Activated CD4-positive, alpha-beta memory T cell treated with anti-CD3 and anti-CD28 coated beads for 36 hours (primary cell): ENCODE results near the gene EEF1AKMT3. TPM values are rescaled to one million over a fixed set of nuclear protein-coding genes. Genes with fewer than 3 reads are reported as not detected.

Experiments
- CTCF ChIA-PET: fragments of 350-600 bp; sonication (Branson Sonifier 250); formaldehyde crosslinking; loops from one replicate; lab custom pipeline; 2021; ENCODE audit warnings: antibody characterized with exemption, inconsistent platforms; lab: Charles Lee
- POLR2A ChIA-PET: fragments of 350-600 bp; sonication (Branson Sonifier 250); formaldehyde crosslinking; loops from one replicate; lab custom pipeline; 2021; ENCODE audit warnings: antibody characterized with exemption; lab: Charles Lee
- DNase-seq: peaks from one replicate; pipeline ENCODE4 v3.0.0-alpha.2; 2020
- H3K27ac Mint-ChIP-seq: one replicate; pipeline ENCODE4 v1.8.0; 2021; ENCODE audit warnings: mixed read lengths
- H3K27me3 Mint-ChIP-seq: one replicate; pipeline ENCODE4 v1.8.0; 2021; ENCODE audit warnings: mixed read lengths
- H3K36me3 Mint-ChIP-seq: one replicate; pipeline ENCODE4 v1.8.0; 2021; ENCODE audit warnings: mixed read lengths
- H3K4me1 Mint-ChIP-seq: one replicate; pipeline ENCODE4 v1.8.0; 2021; ENCODE audit warnings: low read depth, mixed read lengths
- H3K4me3 Mint-ChIP-seq: one replicate; pipeline ENCODE4 v1.8.0; 2021; ENCODE audit warnings: mild to moderate bottlenecking, mixed read lengths
- H3K9me3 Mint-ChIP-seq: one replicate; pipeline ENCODE4 v1.8.0; 2021; ENCODE audit warnings: mixed read lengths
- intact Hi-C: fragments of 100-400 bp; cut with micrococcal nuclease; formaldehyde crosslinking; loops from one replicate; pipeline ENCODE4 v1.15.1; 2023
- microRNA-seq: library from miRNA; unstranded; fragments of <30 nt; microRNA quantifications from one replicate; pipeline ENCODE4 v1.2.0, GENCODE V29; 2022; ENCODE audit warnings: borderline number of aligned reads, borderline microRNAs expressed, borderline replicate concordance
- total RNA-seq, 2 experiments: library from RNA; stranded (reverse); gene quantifications; one replicate each; pipeline ENCODE4 v1.2.3, GENCODE V29; 2021

EEF1AKMT3 gene
- total RNA-seq, 2 experiments from 2014 or later: 3.7 to 3.9 TPM

DNA sequence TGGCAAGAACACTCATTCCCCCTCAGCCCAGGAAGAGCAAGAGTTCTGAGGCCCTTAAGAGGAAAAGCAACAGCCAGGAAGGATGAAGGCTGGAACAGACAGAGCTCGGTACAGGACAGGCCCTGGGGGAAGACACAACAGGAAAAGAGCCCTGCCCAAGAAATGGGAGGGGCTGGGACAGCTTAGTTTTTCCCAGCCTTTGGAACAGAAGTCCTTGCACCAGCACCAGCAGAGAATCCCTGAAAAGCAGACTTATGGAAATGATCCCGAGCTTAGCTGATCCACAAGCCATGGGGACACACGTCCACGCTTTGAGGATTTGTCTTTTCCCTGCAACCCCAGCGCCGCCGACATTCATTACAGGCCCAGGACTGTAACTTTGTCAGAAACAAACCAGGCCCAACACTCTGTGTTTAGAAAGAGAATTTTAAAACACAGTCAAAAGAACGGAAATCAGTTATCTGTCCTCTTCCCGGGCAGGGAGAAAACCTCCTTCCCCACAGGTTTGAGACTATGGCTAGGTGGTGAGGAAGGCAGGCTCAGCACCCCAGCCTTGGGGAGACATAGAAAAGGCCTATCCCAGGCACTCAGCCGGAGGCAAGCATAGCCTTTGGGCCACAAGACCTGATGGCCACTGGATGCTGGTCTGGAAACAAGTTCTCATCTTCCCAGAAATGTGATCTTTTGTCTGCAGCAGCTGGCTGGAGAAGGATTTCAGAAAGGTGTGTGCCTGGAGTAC, 50.1 kb downstream of the EEF1AKMT3 start:
- Mint-ChIP-seq H3K27ac (no peak overlapping the region), H3K4me3 (no peak overlapping the region), H3K36me3 (peaks cover 32% of the 10 kb centered on the region), H3K4me1 (no peaks in the 10 kb centered on the region), H3K9me3 (no peaks in the 10 kb centered on the region), H3K27me3 (no peaks in the 10 kb centered on the region)
- intact Hi-C loops: no loop called here
- CTCF ChIA-PET: interaction anchor here (0.9 to 1.6 kb wide), 4 partner anchors 10 to 82 kb away, joined by 3 to 6 read pairs (median 3); no protein-coding TSS in a partner anchor
- no peak for DNase-seq
- POLR2A ChIA-PET: interaction anchor here (0.5 kb wide), 1 partner anchor 14 kb away, joined by 3 read pairs; no protein-coding TSS in a partner anchor

DNA sequence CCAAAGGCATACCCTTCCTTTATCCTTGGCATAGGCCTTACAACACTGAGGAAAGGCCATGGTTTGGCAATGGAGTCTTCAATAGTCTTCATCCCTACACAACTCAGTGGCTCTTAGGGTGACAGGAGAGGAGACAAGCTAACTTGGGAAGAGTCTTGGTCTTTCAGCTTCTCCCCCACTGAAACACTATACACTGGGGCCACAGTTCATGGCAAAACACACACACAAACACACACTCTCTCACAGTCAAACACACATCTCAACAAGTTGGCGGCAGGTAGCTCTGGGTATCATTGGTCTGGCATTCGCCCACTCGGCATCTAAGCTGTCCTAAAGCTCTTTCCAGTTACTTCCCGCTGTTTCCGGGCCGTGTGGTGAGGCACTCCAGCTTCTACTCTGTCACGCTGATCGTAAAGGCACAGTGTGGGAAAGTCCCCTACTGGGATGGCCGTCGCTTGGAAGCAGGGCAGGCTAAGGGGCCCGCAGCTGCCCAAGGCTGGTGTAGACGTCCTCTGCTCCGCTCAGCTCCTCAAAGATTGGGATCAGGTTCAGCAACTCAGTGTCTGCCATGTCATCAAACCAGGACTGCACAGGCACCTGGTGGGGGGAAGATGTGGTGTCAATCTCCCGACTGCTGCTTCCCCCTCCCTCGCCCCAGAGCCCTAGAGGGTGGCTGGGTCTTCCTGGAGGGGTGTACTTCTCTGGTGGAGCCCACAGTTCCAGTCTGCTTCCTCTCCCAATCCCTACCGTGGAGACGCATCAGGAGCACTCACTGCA, 50.9 kb downstream of the EEF1AKMT3 start:
- H3K4me3 Mint-ChIP-seq: no peak overlapping the region
- H3K36me3 Mint-ChIP-seq: peaks cover 32% of the 10 kb centered on the region

DNA sequence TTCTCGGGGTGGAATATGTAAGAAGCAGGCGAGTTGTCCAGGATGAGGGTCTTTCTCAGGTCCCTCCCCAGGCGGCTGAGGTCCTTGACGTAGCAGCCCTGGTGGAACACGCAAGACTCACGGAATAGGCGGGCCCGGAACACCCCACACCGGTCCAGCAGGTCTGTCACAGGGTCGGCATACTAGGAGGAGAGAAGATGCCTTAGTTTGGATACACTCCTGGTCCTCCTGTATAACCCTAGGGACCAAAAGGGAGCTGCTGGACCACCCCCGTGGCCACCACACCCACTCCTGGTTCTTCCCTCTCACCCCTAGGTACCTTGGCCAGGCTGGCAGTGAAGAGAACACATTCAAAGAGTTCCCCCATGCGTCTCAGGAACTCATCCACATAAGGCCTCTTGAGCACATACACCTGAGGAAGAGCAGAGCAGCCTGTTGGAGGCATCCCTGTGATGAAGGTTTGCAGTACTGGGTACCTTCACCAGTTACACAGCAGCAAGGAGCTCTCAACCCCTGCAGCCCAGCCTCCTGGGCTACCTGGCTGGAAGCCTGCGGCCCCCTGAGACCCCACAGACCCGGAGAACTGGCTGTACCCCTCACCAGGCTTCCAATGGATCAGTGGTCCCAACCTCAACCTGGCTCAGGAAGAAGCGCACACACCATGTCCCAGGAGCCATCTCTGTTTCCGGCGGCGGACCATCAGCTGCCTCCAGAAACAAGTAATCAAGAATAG, 51.7 kb downstream of the EEF1AKMT3 start:
- DNase-seq: no peak
- intact Hi-C loops: no loop called here
- ChIA-PET POLR2A (no interaction called here), CTCF (interaction anchor here (0.8 to 1.6 kb wide), 2 partner anchors 17 to 29 kb away, joined by 3 read pairs; no protein-coding TSS in a partner anchor)
- no peak overlapping the region for H3K27ac Mint-ChIP-seq
- no peaks in the 10 kb centered on the region for H3K9me3 Mint-ChIP-seq
- H3K4me3 Mint-ChIP-seq: no peak overlapping the region
- H3K36me3 Mint-ChIP-seq: peaks cover 36% of the 10 kb centered on the region
- H3K27me3 Mint-ChIP-seq: no peaks in the 10 kb centered on the region
- H3K4me1 Mint-ChIP-seq: peaks cover 1% of the 10 kb centered on the region

More for the DNA sequence above, 50.9 kb downstream of the EEF1AKMT3 start:
- intact Hi-C loops: no loop called here
- no peak overlapping the region for H3K27ac Mint-ChIP-seq
- POLR2A ChIA-PET: interaction anchor here (0.5 kb wide), 1 partner anchor 13 kb away, joined by 3 read pairs; no protein-coding TSS in a partner anchor
- CTCF ChIA-PET: interaction anchor here (0.8 to 1.6 kb wide), 4 partner anchors 9 to 81 kb away, joined by 3 to 6 read pairs (median 3); no protein-coding TSS in a partner anchor
- no peak for DNase-seq
- H3K9me3 Mint-ChIP-seq: no peaks in the 10 kb centered on the region
- no peaks in the 10 kb centered on the region for H3K4me1 Mint-ChIP-seq
- H3K27me3 Mint-ChIP-seq: no peaks in the 10 kb centered on the region

DNA sequence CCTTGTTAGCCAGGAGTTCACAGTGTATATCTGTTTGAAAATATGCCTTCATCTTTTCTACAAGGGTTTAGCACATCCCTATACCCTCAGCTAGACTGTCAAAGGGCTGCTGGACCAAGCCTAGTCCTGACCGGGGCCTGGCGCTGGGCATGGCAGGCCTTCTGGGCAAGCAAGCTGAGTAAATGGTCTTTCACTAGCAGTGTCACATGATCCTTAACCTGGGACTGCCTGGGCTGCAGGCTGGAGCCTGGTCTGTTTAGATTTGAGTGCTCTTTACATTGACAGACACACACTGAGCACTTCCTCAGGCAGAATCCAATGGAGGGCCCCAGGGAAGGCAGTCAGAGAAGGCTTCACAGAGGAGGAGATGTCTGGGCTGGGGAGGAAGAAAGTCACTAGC, 53.0 kb downstream of the EEF1AKMT3 start:
- ChIA-PET CTCF (interaction anchor here (0.7 kb wide), 1 partner anchor 12 kb away, joined by 3 read pairs; no protein-coding TSS in a partner anchor), POLR2A (no interaction called here)
- no peak for DNase-seq
- intact Hi-C loops: no loop called here
- no peaks in the 10 kb centered on the region for H3K27me3 Mint-ChIP-seq
- H3K9me3 Mint-ChIP-seq: no peaks in the 10 kb centered on the region
- peaks cover 40% of the 10 kb centered on the region for H3K36me3 Mint-ChIP-seq
- H3K27ac Mint-ChIP-seq: no peak overlapping the region
- H3K4me3 Mint-ChIP-seq: no peak overlapping the region
- H3K4me1 Mint-ChIP-seq: peaks cover 12% of the 10 kb centered on the region

DNA sequence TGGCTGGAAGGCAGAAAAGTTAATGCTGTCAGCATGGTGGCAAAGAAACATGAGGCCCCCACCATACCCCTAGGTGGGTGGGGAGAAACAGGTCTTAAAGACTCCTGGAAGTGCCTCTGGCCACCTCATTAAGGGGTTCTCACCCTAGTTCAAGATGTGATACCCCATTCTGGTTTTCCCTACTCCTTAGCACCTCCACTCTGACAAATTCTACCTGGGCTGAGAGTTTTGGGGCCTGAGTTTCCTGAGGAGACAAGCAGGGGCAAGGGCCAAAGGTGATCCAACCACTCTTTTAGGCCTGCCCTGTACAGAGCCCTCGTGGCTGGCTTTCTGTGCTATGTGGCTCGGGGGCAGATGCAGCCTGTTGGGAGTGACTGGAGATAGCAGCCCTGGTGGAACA, 54.0 kb downstream of the EEF1AKMT3 start:
- CTCF ChIA-PET: interaction anchor here (0.8 to 1.4 kb wide), 3 partner anchors 11 to 79 kb away, joined by 3 to 4 read pairs (median 4); no protein-coding TSS in a partner anchor

DNA sequence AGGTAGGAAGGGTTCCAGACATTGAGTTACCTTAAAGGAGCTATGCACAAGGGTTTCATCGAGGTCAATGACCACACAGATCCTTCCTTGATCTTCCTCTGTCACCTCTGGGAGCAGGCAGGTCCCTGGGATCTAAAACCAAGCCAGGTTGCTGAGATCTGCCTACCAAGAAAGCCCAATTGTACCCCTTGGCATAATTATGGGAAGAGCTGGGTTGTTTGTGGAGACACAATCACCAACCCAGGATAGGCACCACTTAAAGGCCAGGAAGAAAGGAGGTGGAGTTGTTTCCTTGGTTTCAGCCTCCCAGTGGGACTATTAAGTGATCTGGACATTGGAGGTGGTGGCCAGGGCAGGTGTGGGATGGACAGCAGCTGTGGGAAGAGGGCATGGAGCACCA, 54.6 kb downstream of the EEF1AKMT3 start:
- CTCF ChIA-PET: interaction anchor here (1.0 to 4.5 kb wide), 3 partner anchors 11 to 77 kb away, joined by 3 to 40 read pairs (median 4); no protein-coding TSS in a partner anchor
- no peak overlapping the region for H3K4me3 Mint-ChIP-seq
- no peaks in the 10 kb centered on the region for H3K27me3 Mint-ChIP-seq

More for the DNA sequence above, 54.0 kb downstream of the EEF1AKMT3 start:
- Mint-ChIP-seq H3K9me3 (no peaks in the 10 kb centered on the region), H3K4me1 (peaks cover 15% of the 10 kb centered on the region), H3K4me3 (no peak overlapping the region), H3K27me3 (no peaks in the 10 kb centered on the region), H3K36me3 (peaks cover 37% of the 10 kb centered on the region), H3K27ac (no peak overlapping the region)
- no peak for DNase-seq
- intact Hi-C loops: no loop called here
- POLR2A ChIA-PET: no interaction called here

DNA sequence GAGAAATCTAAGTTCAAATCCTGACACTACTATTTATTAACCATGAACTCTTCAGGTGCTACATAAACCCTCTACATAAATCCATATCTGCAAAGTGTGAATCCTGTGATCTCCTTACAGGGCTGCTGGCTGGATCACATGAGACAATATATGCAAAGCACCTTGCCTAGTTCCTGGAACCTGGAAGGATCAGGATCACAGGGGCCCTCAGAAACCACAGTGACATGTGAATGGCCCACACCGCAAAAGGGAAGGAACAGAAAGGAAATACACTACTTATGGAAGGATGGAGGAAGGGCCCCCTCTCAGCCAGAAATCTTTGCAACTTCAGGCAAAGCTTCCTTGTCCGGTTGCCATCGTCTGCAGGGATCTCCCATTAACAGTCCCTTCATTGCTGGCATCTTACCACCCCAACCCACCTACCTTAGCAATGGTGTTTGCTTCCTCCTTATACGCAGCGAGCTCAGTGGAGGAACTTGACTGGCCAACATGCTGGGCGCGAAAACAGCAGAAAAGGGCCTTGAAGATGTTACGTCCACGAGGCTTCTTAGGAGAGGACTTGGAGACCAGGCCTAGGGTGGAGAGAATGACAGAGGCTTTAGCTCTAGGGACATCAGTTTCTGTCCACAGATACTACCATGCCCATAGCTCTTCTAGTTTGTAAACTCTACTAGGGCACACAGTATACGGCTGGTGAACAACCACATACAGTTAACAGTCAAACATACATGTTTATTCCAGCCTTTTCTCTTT, 56.8 kb downstream of the EEF1AKMT3 start:
- POLR2A ChIA-PET: no interaction called here
- no peaks in the 10 kb centered on the region for H3K9me3 Mint-ChIP-seq
- peak overlapping the region; percentile 42 for H3K27ac Mint-ChIP-seq
- DNase-seq: no peak
- H3K36me3 Mint-ChIP-seq: peaks cover 23% of the 10 kb centered on the region
- CTCF ChIA-PET: interaction anchor here (0.7 to 4.5 kb wide), 7 partner anchors 36 to 78 kb away, joined by 3 to 40 read pairs (median 4); no protein-coding TSS in a partner anchor
- no peaks in the 10 kb centered on the region for H3K27me3 Mint-ChIP-seq
- no peak overlapping the region for H3K4me3 Mint-ChIP-seq
- peaks cover 40% of the 10 kb centered on the region for H3K4me1 Mint-ChIP-seq
- intact Hi-C loops: no loop called here

More for the DNA sequence above, 54.6 kb downstream of the EEF1AKMT3 start:
- H3K27ac Mint-ChIP-seq: peak overlapping the region; percentile 29
- POLR2A ChIA-PET: no interaction called here
- peaks cover 35% of the 10 kb centered on the region for H3K36me3 Mint-ChIP-seq
- DNase-seq: no peak
- no peaks in the 10 kb centered on the region for H3K9me3 Mint-ChIP-seq
- intact Hi-C loops: no loop called here
- peaks cover 20% of the 10 kb centered on the region for H3K4me1 Mint-ChIP-seq

DNA sequence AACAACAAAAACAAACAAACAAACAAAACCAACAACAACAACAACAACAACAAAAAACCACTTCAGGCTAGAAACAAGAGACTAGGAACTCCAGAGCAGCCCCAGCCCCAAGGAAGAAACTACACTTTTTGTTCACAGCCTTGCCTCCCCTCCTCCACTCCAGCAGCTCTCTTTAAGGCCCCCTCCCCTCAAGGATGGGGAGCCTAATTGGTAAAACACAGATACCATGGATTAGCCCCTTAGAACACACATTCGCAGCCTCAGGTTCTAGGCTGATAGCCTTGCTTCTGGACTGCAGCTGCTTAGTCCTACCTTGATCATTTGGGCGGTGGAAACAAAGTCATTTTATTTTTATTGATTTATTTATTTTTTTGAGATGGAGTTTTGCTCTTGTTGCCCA, 58.0 kb downstream of the EEF1AKMT3 start:
- no peaks in the 10 kb centered on the region for H3K27me3 Mint-ChIP-seq
- no peak for DNase-seq
- H3K9me3 Mint-ChIP-seq: no peaks in the 10 kb centered on the region
- peak overlapping the region; percentile 24 for H3K27ac Mint-ChIP-seq
- POLR2A ChIA-PET: no interaction called here
- intact Hi-C loops: loop anchor here (2.0 kb wide), 1 partner anchor 16 kb away; the partner anchor contains the start of gene CTDSP2
- CTCF ChIA-PET: interaction anchor here (0.7 to 4.5 kb wide), 6 partner anchors 13 to 77 kb away, joined by 3 to 40 read pairs (median 4); no protein-coding TSS in a partner anchor
- H3K4me3 Mint-ChIP-seq: no peak overlapping the region
- peaks cover 51% of the 10 kb centered on the region for H3K4me1 Mint-ChIP-seq
- peaks cover 23% of the 10 kb centered on the region for H3K36me3 Mint-ChIP-seq

Small RNAs within 50 kb of the gene (microRNA-seq; reads per million reads assigned to microRNA genes)
- gene MIR26A2 (160 reads per million, percentile 71 among the genes with 10 or more reads in this experiment), gene MIR6759 (not detected)

Other genes starting within 250 kb of the EEF1AKMT3 start
- gene MBD6, start 249.8 kb upstream of the EEF1AKMT3 start, total RNA-seq: 10 to 100 TPM; 43.5 to 48.2 TPM
- 10 to 100 TPM; 81.0 to 85.2 TPM for gene DCTN2, start 225.4 kb upstream of the EEF1AKMT3 start, total RNA-seq
- gene KIF5A, start 222.6 kb upstream of the EEF1AKMT3 start, total RNA-seq: under 1 TPM; 0.90 to 0.99 TPM
- 10 to 100 TPM; 17.8 to 20.6 TPM for gene PIP4K2C, start 181.4 kb upstream of the EEF1AKMT3 start, total RNA-seq
- 10 to 100 TPM; 15.4 to 15.8 TPM for gene DTX3, start 167.8 kb upstream of the EEF1AKMT3 start, total RNA-seq
- gene ARHGEF25, start 161.2 kb upstream of the EEF1AKMT3 start, total RNA-seq: 1 to 10 TPM; 1.4 to 2.5 TPM
- gene B4GALNT1, start 139.4 kb upstream of the EEF1AKMT3 start, total RNA-seq: 1 to 10 TPM; 1.7 to 2.1 TPM
- gene OS9, start 78.5 kb upstream of the EEF1AKMT3 start, total RNA-seq: 10 to 100 TPM; 73.4 to 74.8 TPM
- gene AGAP2, start 33.9 kb upstream of the EEF1AKMT3 start, total RNA-seq: 10 to 100 TPM; 32.4 to 34.0 TPM
- 10 to 100 TPM; 11.7 to 15.0 TPM for gene TSPAN31, start 27.6 kb upstream of the EEF1AKMT3 start, total RNA-seq
- 100 to 1,000 TPM; 181 to 195 TPM for gene CDK4, start 20.3 kb upstream of the EEF1AKMT3 start, total RNA-seq
- gene MARCHF9, start 17.5 kb upstream of the EEF1AKMT3 start, total RNA-seq: 10 to 100 TPM; 20.9 to 21.2 TPM
- gene CYP27B1, start 5.5 kb upstream of the EEF1AKMT3 start, total RNA-seq: 1 to 10 TPM; 7.1 to 8.2 TPM
- 10 to 100 TPM; 30.0 to 32.0 TPM for gene METTL1, start 509 bp upstream of the EEF1AKMT3 start, total RNA-seq
- 10 to 100 TPM; 45.5 to 47.2 TPM for gene TSFM, start 10.2 kb downstream of the EEF1AKMT3 start, total RNA-seq
- gene AVIL, start 46.1 kb downstream of the EEF1AKMT3 start, total RNA-seq: under 1 TPM; 0.64 to 0.85 TPM
- 100 to 1,000 TPM; 100 to 101 TPM for gene CTDSP2, start 74.1 kb downstream of the EEF1AKMT3 start, total RNA-seq
- gene ATP23, start 169.0 kb downstream of the EEF1AKMT3 start, total RNA-seq: 10 to 100 TPM; 14.9 to 16.3 TPM